Loucy (cell line): Measurements from ENCODE around the gene DIRAS3.

Source experiments
- CTCF ChIP-seq: fragments of 200-600 bp; sonication (generic); conservative IDR thresholded peaks from 2 replicates; pipeline ENCODE4 v1.5.1; 2014; ENCODE audit warnings: mild to moderate bottlenecking, antibody characterized with exemption, low read length
- EZH2phosphoT487 ChIP-seq: fragments of 200-600 bp; IDR thresholded peaks from 2 replicates; pipeline ENCODE4 v1.6.1; 2018; ENCODE audit warnings: antibody characterized with exemption, mild to moderate bottlenecking, moderate library complexity, borderline replicate concordance

GRCh38 chr1:68074472-68074871, 24.0 kb upstream of the DIRAS3 start:
- TF ChIP-seq CTCF = no peak
- no peak for TF ChIP-seq EZH2phosphoT487
